ENCODE data around the gene SLC27A5. TPM values are rescaled to one million over a fixed set of nuclear protein-coding genes. Genes with fewer than 3 reads are reported as not detected.
"Not testable (repeated sequence)": the region's sequence is repeated elsewhere in the genome, so short reads cannot be mapped to it uniquely, and the experiment has no call there.

The SLC27A5 gene
- total and polyA plus RNA-seq, 5 donors from 2014 or later, result 5.5 to 26.7 (median 17.5) TPM

- H3K36me3 Mint-ChIP-seq; H3K4me3 ChIP-seq (ENCODE audit: low read depth, low read length); H3K27me3 ChIP-seq (ENCODE audit: control insufficient read depth, insufficient read depth, low read length); H3K36me3 ChIP-seq (ENCODE audit: control insufficient read depth, insufficient read depth, low read length); H3K27ac ChIP-seq (ENCODE audit: insufficient read depth, low read length, poor library complexity, severe bottlenecking); H3K27ac Mint-ChIP-seq; H3K27me3 Mint-ChIP-seq; H3K9me3 Mint-ChIP-seq; H3K9me3 ChIP-seq (ENCODE audit: control insufficient read depth in 2 of 2, low read length in 2 of 2); H3K4me3 Mint-ChIP-seq; H3K4me1 Mint-ChIP-seq; ATAC-seq (ENCODE audit: low read depth in 2 of 2); DNase-seq; H3K4me1 ChIP-seq (ENCODE audit: control insufficient read depth, insufficient read depth, low read length, poor library complexity, severe bottlenecking): not testable (repeated sequence)
Measured at GRCh38 chr19:58484349-58484748, 27.4 kb downstream of the SLC27A5 start.

GRCh38 chr19:58483776-58484175, 28.0 kb downstream of the SLC27A5 start:
- H3K36me3 ChIP-seq (ENCODE audit: control insufficient read depth, insufficient read depth, low read length), result no peaks in the 10 kb centered on the region
- H3K4me1 Mint-ChIP-seq, result peaks cover 0 to 3% (median under 1%) of the 10 kb centered on the region in 4 donors
- DNase-seq (no peak), ATAC-seq (ENCODE audit: low read depth in 2 of 2) (no peak)
- H3K27ac Mint-ChIP-seq, result no peak overlapping the region
- no peaks in the 10 kb centered on the region for H3K9me3 ChIP-seq (ENCODE audit: control insufficient read depth in 2 of 2, low read length in 2 of 2)
- H3K4me3 Mint-ChIP-seq, result no peak overlapping the region
- peaks cover 10% of the 10 kb centered on the region for H3K36me3 Mint-ChIP-seq
- H3K9me3 Mint-ChIP-seq, result no peaks in the 10 kb centered on the region
- H3K27me3 ChIP-seq (ENCODE audit: control insufficient read depth, insufficient read depth, low read length), result no peaks in the 10 kb centered on the region
- H3K27me3 Mint-ChIP-seq, result no peaks in the 10 kb centered on the region
- H3K27ac ChIP-seq (ENCODE audit: insufficient read depth, low read length, poor library complexity, severe bottlenecking), result no peak overlapping the region
- no peak overlapping the region for H3K4me3 ChIP-seq (ENCODE audit: low read depth, low read length)
- H3K4me1 ChIP-seq (ENCODE audit: control insufficient read depth, insufficient read depth, low read length, poor library complexity, severe bottlenecking), result peaks cover 2% of the 10 kb centered on the region

- Mint-ChIP-seq H3K9me3 (no peaks in the 10 kb centered on the region), H3K27me3 (no peaks in the 10 kb centered on the region)
Measured at GRCh38 chr19:58482372-58482771, 29.4 kb downstream of the SLC27A5 start.

GRCh38 chr19:58480831-58481230, 31.0 kb downstream of the SLC27A5 start:
- H3K4me3 ChIP-seq (ENCODE audit: low read depth, low read length), result no peak overlapping the region
- peaks cover 12% of the 10 kb centered on the region for H3K4me1 ChIP-seq (ENCODE audit: control insufficient read depth, insufficient read depth, low read length, poor library complexity, severe bottlenecking)
- H3K27me3 ChIP-seq (ENCODE audit: control insufficient read depth, insufficient read depth, low read length), result no peaks in the 10 kb centered on the region
- H3K9me3 ChIP-seq (ENCODE audit: control insufficient read depth in 2 of 2, low read length in 2 of 2), result no peaks in the 10 kb centered on the region
- H3K27ac ChIP-seq (ENCODE audit: insufficient read depth, low read length, poor library complexity, severe bottlenecking), result no peak overlapping the region
- H3K9me3 Mint-ChIP-seq, result no peaks in the 10 kb centered on the region
- H3K36me3 ChIP-seq (ENCODE audit: control insufficient read depth, insufficient read depth, low read length), result no peaks in the 10 kb centered on the region
- H3K36me3 Mint-ChIP-seq, result peaks cover 10% of the 10 kb centered on the region
- no peak overlapping the region for H3K27ac Mint-ChIP-seq
- DNase-seq (no peak), ATAC-seq (ENCODE audit: low read depth in 2 of 2) (no peak)
- peaks cover 3 to 9% (median 6%) of the 10 kb centered on the region in 4 donors for H3K4me1 Mint-ChIP-seq
- no peaks in the 10 kb centered on the region for H3K27me3 Mint-ChIP-seq
- H3K4me3 Mint-ChIP-seq, result no peak overlapping the region

More at GRCh38 chr19:58482372-58482771, 29.4 kb downstream of the SLC27A5 start:
- peaks cover under 1% of the 10 kb centered on the region for H3K4me1 ChIP-seq (ENCODE audit: control insufficient read depth, insufficient read depth, low read length, poor library complexity, severe bottlenecking)
- DNase-seq (no peak), ATAC-seq (ENCODE audit: low read depth in 2 of 2) (no peak)
- Mint-ChIP-seq H3K4me1 (peaks cover 0 to 2% (median 0%) of the 10 kb centered on the region in 4 donors), H3K27ac (no peak overlapping the region), H3K4me3 (peak overlapping the region in 2 of 4 donors; percentile 47 to 54), H3K36me3 (peaks cover 10% of the 10 kb centered on the region)
- no peaks in the 10 kb centered on the region for H3K27me3 ChIP-seq (ENCODE audit: control insufficient read depth, insufficient read depth, low read length)
- no peak overlapping the region for H3K27ac ChIP-seq (ENCODE audit: insufficient read depth, low read length, poor library complexity, severe bottlenecking)
- H3K36me3 ChIP-seq (ENCODE audit: control insufficient read depth, insufficient read depth, low read length), result no peaks in the 10 kb centered on the region
- H3K9me3 ChIP-seq (ENCODE audit: control insufficient read depth in 2 of 2, low read length in 2 of 2), result no peaks in the 10 kb centered on the region
- H3K4me3 ChIP-seq (ENCODE audit: low read depth, low read length), result no peak overlapping the region

GRCh38 chr19:58480481-58480830, 31.3 kb downstream of the SLC27A5 start:
- H3K27ac Mint-ChIP-seq, result no peak overlapping the region

GRCh38 chr19:58479736-58480480, 31.9 kb downstream of the SLC27A5 start:
- H3K27me3 ChIP-seq (ENCODE audit: control insufficient read depth, insufficient read depth, low read length), result no peaks in the 10 kb centered on the region
- H3K4me3 ChIP-seq (ENCODE audit: low read depth, low read length), result no peak overlapping the region
- peaks cover 4 to 18% (median 7%) of the 10 kb centered on the region in 4 donors for H3K4me1 Mint-ChIP-seq
- peaks cover 20% of the 10 kb centered on the region for H3K4me1 ChIP-seq (ENCODE audit: control insufficient read depth, insufficient read depth, low read length, poor library complexity, severe bottlenecking)
- no peak for ATAC-seq (ENCODE audit: low read depth in 2 of 2)
- no peaks in the 10 kb centered on the region for H3K27me3 Mint-ChIP-seq
- H3K4me3 Mint-ChIP-seq, result no peak overlapping the region
- H3K9me3 Mint-ChIP-seq, result no peaks in the 10 kb centered on the region
- DNase-seq, result no peak
- H3K36me3 ChIP-seq (ENCODE audit: control insufficient read depth, insufficient read depth, low read length), result no peaks in the 10 kb centered on the region
- no peak overlapping the region for H3K27ac Mint-ChIP-seq
- H3K9me3 ChIP-seq (ENCODE audit: control insufficient read depth in 2 of 2, low read length in 2 of 2), result no peaks in the 10 kb centered on the region
- H3K27ac ChIP-seq (ENCODE audit: insufficient read depth, low read length, poor library complexity, severe bottlenecking), result no peak overlapping the region
- H3K36me3 Mint-ChIP-seq, result peaks cover 10% of the 10 kb centered on the region

More at GRCh38 chr19:58480481-58480830, 31.3 kb downstream of the SLC27A5 start:
- no peaks in the 10 kb centered on the region for H3K9me3 ChIP-seq (ENCODE audit: control insufficient read depth in 2 of 2, low read length in 2 of 2)
- no peak for ATAC-seq (ENCODE audit: low read depth in 2 of 2)
- H3K4me1 Mint-ChIP-seq, result peaks cover 4 to 13% (median 7%) of the 10 kb centered on the region in 4 donors
- no peak overlapping the region for H3K4me3 ChIP-seq (ENCODE audit: low read depth, low read length)
- no peaks in the 10 kb centered on the region for H3K27me3 ChIP-seq (ENCODE audit: control insufficient read depth, insufficient read depth, low read length)
- peaks cover 10% of the 10 kb centered on the region for H3K36me3 Mint-ChIP-seq
- H3K36me3 ChIP-seq (ENCODE audit: control insufficient read depth, insufficient read depth, low read length), result no peaks in the 10 kb centered on the region
- no peaks in the 10 kb centered on the region for H3K9me3 Mint-ChIP-seq
- H3K27ac ChIP-seq (ENCODE audit: insufficient read depth, low read length, poor library complexity, severe bottlenecking), result no peak overlapping the region
- no peak overlapping the region for H3K4me3 Mint-ChIP-seq
- DNase-seq, result no peak
- H3K4me1 ChIP-seq (ENCODE audit: control insufficient read depth, insufficient read depth, low read length, poor library complexity, severe bottlenecking), result peaks cover 15% of the 10 kb centered on the region
- H3K27me3 Mint-ChIP-seq, result no peaks in the 10 kb centered on the region

GRCh38 chr19:58479303-58479702, 32.5 kb downstream of the SLC27A5 start:
- no peaks in the 10 kb centered on the region for H3K9me3 ChIP-seq (ENCODE audit: control insufficient read depth in 2 of 2, low read length in 2 of 2)
- ATAC-seq (ENCODE audit: low read depth in 2 of 2), result no peak
- peaks cover 21% of the 10 kb centered on the region for H3K4me1 ChIP-seq (ENCODE audit: control insufficient read depth, insufficient read depth, low read length, poor library complexity, severe bottlenecking)
- Mint-ChIP-seq H3K27ac (peak overlapping the region in 1 of 3 donors; percentile 15), H3K9me3 (no peaks in the 10 kb centered on the region), H3K36me3 (peaks cover 10% of the 10 kb centered on the region), H3K4me1 (peaks cover 4 to 23% (median 7%) of the 10 kb centered on the region in 4 donors), H3K4me3 (peak overlapping the region in 1 of 4 donors; percentile 13), H3K27me3 (no peaks in the 10 kb centered on the region)
- no peaks in the 10 kb centered on the region for H3K27me3 ChIP-seq (ENCODE audit: control insufficient read depth, insufficient read depth, low read length)
- no peak overlapping the region for H3K4me3 ChIP-seq (ENCODE audit: low read depth, low read length)
- no peak overlapping the region for H3K27ac ChIP-seq (ENCODE audit: insufficient read depth, low read length, poor library complexity, severe bottlenecking)
- no peak for DNase-seq
- no peaks in the 10 kb centered on the region for H3K36me3 ChIP-seq (ENCODE audit: control insufficient read depth, insufficient read depth, low read length)

GRCh38 chr19:58477871-58478270, 33.9 kb downstream of the SLC27A5 start:
- peak overlapping the region in 2 of 4 donors; percentile 47 to 59 for H3K4me3 Mint-ChIP-seq
- H3K4me1 Mint-ChIP-seq, result peaks cover 4 to 26% (median 7%) of the 10 kb centered on the region in 4 donors
- Histone ChIP-seq H3K4me3 (ENCODE audit: low read depth, low read length) (no peak overlapping the region), H3K36me3 (ENCODE audit: control insufficient read depth, insufficient read depth, low read length) (peaks cover 2% of the 10 kb centered on the region), H3K4me1 (ENCODE audit: control insufficient read depth, insufficient read depth, low read length, poor library complexity, severe bottlenecking) (peaks cover 21% of the 10 kb centered on the region), H3K9me3 (ENCODE audit: control insufficient read depth in 2 of 2, low read length in 2 of 2) (no peaks in the 10 kb centered on the region), H3K27me3 (ENCODE audit: control insufficient read depth, insufficient read depth, low read length) (no peaks in the 10 kb centered on the region), H3K27ac (ENCODE audit: insufficient read depth, low read length, poor library complexity, severe bottlenecking) (no peak overlapping the region)
- DNase-seq (no peak), ATAC-seq (ENCODE audit: low read depth in 2 of 2) (no peak)
- H3K9me3 Mint-ChIP-seq, result no peaks in the 10 kb centered on the region
- H3K36me3 Mint-ChIP-seq, result peaks cover 10% of the 10 kb centered on the region
- H3K27me3 Mint-ChIP-seq, result no peaks in the 10 kb centered on the region
- H3K27ac Mint-ChIP-seq, result no peak overlapping the region
